Upper lobe of right lung (tissue), 1 donor: ENCODE results near the gene SEC14L2. TPM values are rescaled to one million over a fixed set of nuclear protein-coding genes. Genes with fewer than 3 reads are reported as not detected.

Experiments
- ATAC-seq: fragments of 200-7000 bp; cut with Tn5 transposase; one replicate; pipeline ENCODE4 v1.9.1; 2020; ENCODE audit warnings: mild to moderate bottlenecking, moderate library complexity
- DNase-seq: peaks from one replicate; pipeline ENCODE4 v3.0.0-alpha.2; 2020
- H3K27ac ChIP-seq: fragments of 200-600 bp; one replicate; pipeline ENCODE4 v1.8.0; 2022
- H3K27me3 ChIP-seq: fragments of 200-600 bp; one replicate; pipeline ENCODE4 v1.8.0; 2022; ENCODE audit warnings: mild to moderate bottlenecking
- H3K36me3 ChIP-seq: fragments of 200-600 bp; one replicate; pipeline ENCODE4 v1.8.0; 2022
- H3K4me1 ChIP-seq: fragments of 200-600 bp; one replicate; pipeline ENCODE4 v1.8.0; 2022
- H3K4me3 ChIP-seq: fragments of 200-600 bp; one replicate; pipeline ENCODE4 v1.8.0; 2022; ENCODE audit warnings: mild to moderate bottlenecking
- H3K9me3 ChIP-seq: fragments of 200-600 bp; one replicate; pipeline ENCODE4 v1.8.0; 2022
- CTCF ChIP-seq: fragments of 200-600 bp; IDR thresholded peaks from one replicate; pipeline ENCODE4 v1.8.0; 2022; ENCODE audit warnings: antibody characterized with exemption
- intact Hi-C: fragments of 100-400 bp; cut with DNase I; formaldehyde crosslinking; loops from one replicate; pipeline ENCODE4 v1.11.0; 2022
- total RNA-seq: library from RNA; stranded (reverse); fragmentation: NEBNext Ultra II Directional; extraction: Animal tissue kit (Norgen Biotek cat#: 25700); gene quantifications from one replicate; pipeline ENCODE4 v1.2.1, GENCODE V29; 2021
- donor health status: DM: no; HTN: yes; CAD: no; lungs with severe emphysema.

SEC14L2 gene
- total RNA-seq, 1 donor from 2014 or later = 7.1 TPM

GRCh38 chr22:30380011-30380410 is 16.8 kb upstream of the SEC14L2 start:
- no peaks in the 10 kb centered on the region for H3K9me3 ChIP-seq
- TF ChIP-seq CTCF = no peak
- DNase-seq (peak; percentile 54), ATAC-seq (no peak)
- no peak overlapping the region for H3K27ac ChIP-seq
- H3K4me3 ChIP-seq = no peak overlapping the region
- H3K4me1 ChIP-seq = no peaks in the 10 kb centered on the region
- intact Hi-C loops = no loop called here
- no peaks in the 10 kb centered on the region for H3K27me3 ChIP-seq
- peaks cover 6% of the 10 kb centered on the region for H3K36me3 ChIP-seq

GRCh38 chr22:30381264-30381663 is 15.6 kb upstream of the SEC14L2 start:
- no peaks in the 10 kb centered on the region for H3K9me3 ChIP-seq
- no peak overlapping the region for H3K4me3 ChIP-seq
- H3K27me3 ChIP-seq = no peaks in the 10 kb centered on the region
- H3K4me1 ChIP-seq = peaks cover under 1% of the 10 kb centered on the region
- H3K27ac ChIP-seq = no peak overlapping the region
- peaks cover 6% of the 10 kb centered on the region for H3K36me3 ChIP-seq
- TF ChIP-seq CTCF = no peak
- ATAC-seq (no peak), DNase-seq (no peak)
- intact Hi-C loops = no loop called here

- no peak for DNase-seq
- peaks cover 5% of the 10 kb centered on the region for H3K4me1 ChIP-seq
- H3K4me3 ChIP-seq = no peak overlapping the region
- H3K27me3 ChIP-seq = no peaks in the 10 kb centered on the region
- intact Hi-C loops = no loop called here
- ATAC-seq = no peak
- H3K27ac ChIP-seq = no peak overlapping the region
- no peaks in the 10 kb centered on the region for H3K9me3 ChIP-seq
- H3K36me3 ChIP-seq = peaks cover 6% of the 10 kb centered on the region
- TF ChIP-seq CTCF = no peak
Measured at GRCh38 chr22:30382340-30382739, 14.5 kb upstream of the SEC14L2 start.

- DNase-seq (no peak), ATAC-seq (no peak)
- Histone ChIP-seq H3K4me1 (peaks cover 5% of the 10 kb centered on the region), H3K9me3 (no peaks in the 10 kb centered on the region), H3K36me3 (peaks cover 6% of the 10 kb centered on the region), H3K4me3 (no peak overlapping the region), H3K27me3 (no peaks in the 10 kb centered on the region), H3K27ac (no peak overlapping the region)
- intact Hi-C loops = no loop called here
- no peak for TF ChIP-seq CTCF
Measured at GRCh38 chr22:30383061-30383460, 13.8 kb upstream of the SEC14L2 start.

GRCh38 chr22:30385942-30386341 is 10.9 kb upstream of the SEC14L2 start:
- Histone ChIP-seq H3K4me1 (peaks cover 5% of the 10 kb centered on the region), H3K9me3 (no peaks in the 10 kb centered on the region), H3K4me3 (no peak overlapping the region), H3K27me3 (no peaks in the 10 kb centered on the region), H3K27ac (no peak overlapping the region), H3K36me3 (peaks cover 6% of the 10 kb centered on the region)
- ATAC-seq (no peak), DNase-seq (no peak)
- TF ChIP-seq CTCF = no peak
- intact Hi-C loops = loop anchor here (5.0 kb wide), 1 partner anchor 99 kb away; the partner anchor contains the start of gene CASTOR1

- no peaks in the 10 kb centered on the region for H3K27me3 ChIP-seq
- peaks cover 6% of the 10 kb centered on the region for H3K36me3 ChIP-seq
- H3K4me1 ChIP-seq = peaks cover 5% of the 10 kb centered on the region
- DNase-seq (no peak), ATAC-seq (no peak)
- no peaks in the 10 kb centered on the region for H3K9me3 ChIP-seq
- intact Hi-C loops = loop anchor here (5.0 kb wide), 1 partner anchor 99 kb away; the partner anchor contains the start of gene CASTOR1
- TF ChIP-seq CTCF = no peak
- no peak overlapping the region for H3K27ac ChIP-seq
- H3K4me3 ChIP-seq = peak overlapping the region; percentile 54
Measured at GRCh38 chr22:30386608-30386959, 10.2 kb upstream of the SEC14L2 start.
